ENCODE results near the gene SPDYE6.
A peak's percentile ranks its signal among the peaks of the same experiment; 100 is the strongest.
"Not testable (repeated sequence)": the region's sequence is repeated elsewhere in the genome, so short reads cannot be mapped to it uniquely, and the experiment has no call there.

SPDYE6 gene

GRCh38 chr7:102356344-102356743 is at the start of gene SPDYE6:
Gene SPDYE6, minus strand, starts transcription at chr7:102356444. Its CDS starts 421 bp downstream, at chr7:102356023.
- not testable (repeated sequence) for DNase-seq

GRCh38 chr7:102404862-102405188 is 48.6 kb upstream of the SPDYE6 start:
- not testable (repeated sequence) for DNase-seq

GRCh38 chr7:102404005-102404861 is 48.0 kb upstream of the SPDYE6 start:
- DNase-seq = peak; percentile 30 to 54

- DNase-seq = no peak
These were observed 47.3 kb upstream of the SPDYE6 start for GRCh38 chr7:102403563-102403962.

GRCh38 chr7:102400360-102400759 is 44.1 kb upstream of the SPDYE6 start:
- no peak for DNase-seq

GRCh38 chr7:102398543-102398942 is 42.3 kb upstream of the SPDYE6 start:
- no peak for DNase-seq

GRCh38 chr7:102396710-102397019 is 40.4 kb upstream of the SPDYE6 start:
- no peak for DNase-seq

- DNase-seq = peak; percentile 93 to 98
These were observed 39.8 kb upstream of the SPDYE6 start, which contains the start of gene PRKRIP1 for GRCh38 chr7:102395873-102396709. Gene PRKRIP1, plus strand, starts transcription at chr7:102396363. Its CDS starts 49 bp downstream, at chr7:102396412.

- DNase-seq = no peak
These were observed 39.3 kb upstream of the SPDYE6 start for GRCh38 chr7:102395592-102395872.

GRCh38 chr7:102393467-102393866 is 37.2 kb upstream of the SPDYE6 start:
- DNase-seq = no peak

GRCh38 chr7:102392330-102392729 is 36.1 kb upstream of the SPDYE6 start:
- DNase-seq = no peak

- peak; percentile 72 for DNase-seq
These were observed 34.6 kb upstream of the SPDYE6 start for GRCh38 chr7:102390697-102391484.

- DNase-seq = no peak
These were observed 33.6 kb upstream of the SPDYE6 start for GRCh38 chr7:102389810-102390209.

- DNase-seq = no peak
These were observed 30.8 kb upstream of the SPDYE6 start for GRCh38 chr7:102387064-102387463.

GRCh38 chr7:102381696-102382425 is 25.6 kb upstream of the SPDYE6 start:
- not testable (repeated sequence) for DNase-seq

- not testable (repeated sequence) for DNase-seq
These were observed 24.6 kb upstream of the SPDYE6 start for GRCh38 chr7:102380837-102381236.

GRCh38 chr7:102376964-102377466 is 20.8 kb upstream of the SPDYE6 start:
- DNase-seq = no peak

GRCh38 chr7:102372796-102373195 is 16.6 kb upstream of the SPDYE6 start:
- not testable (repeated sequence) for DNase-seq

- DNase-seq = not testable (repeated sequence)
These were observed 13.8 kb upstream of the SPDYE6 start for GRCh38 chr7:102370038-102370437.

GRCh38 chr7:102365390-102365789 is 9.1 kb upstream of the SPDYE6 start:
- DNase-seq = not testable (repeated sequence)

GRCh38 chr7:102364394-102364886 is 8.2 kb upstream of the SPDYE6 start:
- DNase-seq = not testable (repeated sequence)
